GM19099 (cell line): ENCODE data around the gene MAT2B.

ENCODE experiments used
- POLR2A ChIP-seq: IDR thresholded peaks from 3 replicates; pipeline ENCODE4 v1.6.1; 2011; ENCODE audit warnings: low read depth; ENCODE audit not compliant: insufficient read length; ENCODE audit errors: extremely low read depth

MAT2B gene

DNA sequence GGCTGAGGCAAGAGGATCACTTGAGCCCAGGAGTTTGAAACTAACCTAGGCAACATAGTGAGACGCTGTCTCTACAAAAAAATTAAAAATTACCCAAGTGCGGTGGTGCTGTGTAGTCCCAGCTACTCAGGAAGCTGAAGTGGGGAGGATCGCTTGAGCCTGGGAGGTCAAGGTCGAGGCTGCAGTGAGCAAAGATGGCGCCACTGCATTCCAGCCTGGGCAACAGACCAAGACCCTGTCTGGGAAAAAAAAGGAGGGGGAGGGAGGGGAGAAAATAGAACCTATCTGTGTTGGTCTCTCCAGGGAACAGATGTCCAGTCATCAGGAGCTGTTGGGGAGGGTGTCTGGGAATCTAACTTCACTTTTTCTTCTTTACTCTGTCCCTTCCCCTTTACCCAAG is 24.3 kb downstream of the MAT2B start:
- no peak for TF ChIP-seq POLR2A

DNA sequence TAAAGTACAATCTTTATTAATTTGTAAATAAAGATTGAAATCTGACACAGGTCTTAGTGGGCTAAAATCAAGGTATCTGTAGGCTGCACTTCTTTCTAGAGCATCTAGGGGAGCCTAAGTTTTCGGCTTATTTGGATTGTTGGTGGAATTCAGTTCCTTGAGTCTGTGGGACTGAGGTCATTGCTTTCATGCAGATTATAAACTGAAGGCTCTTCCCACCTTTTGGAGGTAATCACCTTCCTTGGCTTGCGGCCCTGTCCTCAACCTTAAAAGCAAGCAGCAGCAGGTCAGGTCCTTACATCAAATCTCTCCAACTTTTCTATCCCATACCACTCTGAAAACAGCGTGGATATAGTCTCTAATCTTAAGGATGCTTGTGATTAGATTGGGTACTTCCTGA is 25.9 kb downstream of the MAT2B start:
- no peak for TF ChIP-seq POLR2A

DNA sequence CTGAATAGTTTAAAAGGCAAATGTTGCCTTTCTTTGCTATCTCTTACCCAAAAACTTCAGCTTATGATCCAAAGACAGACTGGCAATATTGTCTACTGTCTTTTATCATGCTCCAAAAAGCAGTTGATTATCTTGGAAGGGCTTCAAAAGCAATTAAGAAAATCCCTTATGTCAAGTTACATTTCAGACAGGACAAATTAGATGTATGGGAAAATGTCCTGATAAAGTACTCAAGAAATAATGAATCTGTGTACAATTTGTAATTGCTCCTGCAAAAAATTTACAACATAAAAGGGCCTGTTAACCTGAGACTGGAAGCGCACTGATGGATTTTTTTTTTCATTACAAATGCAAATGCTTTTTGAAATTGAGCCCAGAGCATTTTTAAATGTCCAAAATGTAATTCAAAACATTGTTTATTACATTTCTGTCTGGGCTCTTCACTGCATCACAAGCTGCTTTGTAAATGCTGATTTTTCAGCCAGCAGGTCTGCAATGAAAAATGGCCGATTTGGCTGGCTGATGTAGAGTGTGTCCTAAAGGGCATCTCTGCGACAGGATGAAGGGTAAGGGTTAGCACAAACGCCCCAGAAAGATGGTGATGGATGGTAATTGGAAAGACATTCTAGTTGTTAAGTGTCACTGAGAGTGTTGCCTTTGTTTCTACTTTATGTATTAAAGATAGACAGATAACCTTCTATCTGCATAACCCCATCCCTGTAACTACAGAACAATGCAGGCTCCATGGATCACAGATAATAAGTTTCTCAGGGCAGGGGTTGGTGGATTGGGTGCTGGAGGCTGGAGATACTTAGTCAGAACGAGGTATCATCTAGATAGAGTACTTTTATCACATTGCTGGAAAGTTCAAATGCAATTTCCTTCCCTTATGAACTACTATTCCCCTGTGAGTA is 27.0 kb downstream of the MAT2B start:
- no peak for TF ChIP-seq POLR2A

DNA sequence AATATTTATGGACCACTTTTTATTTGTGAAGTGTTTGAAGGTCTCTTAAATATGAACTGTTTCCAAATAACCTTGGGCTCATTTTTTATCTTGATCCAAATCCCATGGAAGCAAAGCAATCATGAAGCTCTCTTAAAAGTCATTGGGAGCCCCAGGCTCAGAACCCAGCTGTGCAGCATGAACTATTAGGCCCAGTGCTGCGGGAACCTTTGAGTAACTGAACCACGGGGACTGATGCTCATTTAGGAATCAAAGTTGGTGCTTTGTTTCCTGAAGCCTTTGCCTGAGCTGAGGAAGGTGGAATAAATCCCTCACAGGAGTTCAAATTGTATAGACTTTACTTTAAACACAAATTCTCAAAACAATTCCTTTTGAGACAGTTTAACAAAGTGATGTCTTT is 27.8 kb downstream of the MAT2B start:
- no peak for TF ChIP-seq POLR2A

DNA sequence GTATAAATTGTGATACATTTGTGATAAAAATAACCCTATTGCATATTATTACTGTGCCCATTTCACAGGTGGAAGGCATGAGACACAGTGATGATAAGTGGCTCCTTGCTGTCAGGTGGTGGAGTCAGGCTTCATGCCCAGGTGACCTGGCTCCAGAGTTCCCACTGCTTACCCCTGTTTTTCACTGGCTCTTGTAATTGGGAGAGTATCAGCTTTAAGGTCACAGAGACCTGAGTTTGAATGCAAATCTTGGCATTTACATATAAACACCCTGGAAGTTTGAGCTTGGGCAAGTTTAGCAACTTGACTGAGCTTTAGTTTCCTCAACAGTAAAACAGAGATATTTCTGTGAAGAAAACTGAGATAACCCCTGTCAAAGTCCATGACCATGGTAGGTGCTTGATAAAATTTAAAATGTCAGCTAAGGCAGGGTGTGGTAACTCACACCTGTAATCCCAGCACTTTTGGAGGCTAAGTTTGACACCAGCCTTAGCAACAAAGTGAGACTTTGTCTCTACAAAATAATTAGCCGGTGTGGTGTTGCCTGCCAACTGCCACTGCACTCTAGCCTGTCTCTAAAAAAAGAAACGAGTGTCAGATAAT is 29.2 kb downstream of the MAT2B start:
- TF ChIP-seq POLR2A: no peak

DNA sequence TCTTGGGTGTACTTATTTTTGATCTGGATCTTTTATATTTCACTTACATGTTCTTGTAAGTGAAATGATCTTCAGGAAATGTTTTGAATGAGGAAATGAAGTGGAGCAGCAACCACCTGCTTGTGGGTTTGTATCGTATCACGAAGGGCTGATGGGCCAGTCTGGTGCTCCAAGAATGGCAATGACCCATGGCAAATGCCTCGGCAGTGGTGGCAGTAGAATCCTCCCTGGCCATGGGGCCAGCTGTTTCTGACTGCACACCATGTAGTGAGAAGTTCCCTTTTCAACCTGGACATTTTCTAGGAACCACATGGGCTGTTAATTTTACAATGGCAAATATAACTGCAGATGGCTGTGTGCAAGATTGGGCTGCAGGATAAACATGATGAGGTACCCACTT is 29.9 kb downstream of the MAT2B start:
- no peak for TF ChIP-seq POLR2A

DNA sequence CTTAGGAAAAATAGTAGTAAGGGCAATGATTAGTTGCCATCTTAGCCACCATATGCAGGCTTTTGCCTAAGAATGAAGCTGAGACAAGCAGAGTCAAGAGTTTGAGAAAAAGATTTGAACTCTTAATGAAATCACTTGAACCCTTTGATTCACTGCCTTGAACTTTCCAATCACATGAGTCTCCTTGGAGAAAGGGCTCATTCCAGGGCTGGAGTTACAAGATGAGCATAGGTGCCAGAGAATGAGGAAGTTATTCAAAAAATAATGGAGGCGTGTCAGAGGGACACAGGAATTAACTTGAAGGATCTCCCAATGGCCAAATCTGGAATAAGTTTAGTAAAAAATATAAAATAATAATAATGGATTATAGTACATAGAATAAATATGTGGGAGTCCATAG is 35.3 kb downstream of the MAT2B start:
- no peak for TF ChIP-seq POLR2A

DNA sequence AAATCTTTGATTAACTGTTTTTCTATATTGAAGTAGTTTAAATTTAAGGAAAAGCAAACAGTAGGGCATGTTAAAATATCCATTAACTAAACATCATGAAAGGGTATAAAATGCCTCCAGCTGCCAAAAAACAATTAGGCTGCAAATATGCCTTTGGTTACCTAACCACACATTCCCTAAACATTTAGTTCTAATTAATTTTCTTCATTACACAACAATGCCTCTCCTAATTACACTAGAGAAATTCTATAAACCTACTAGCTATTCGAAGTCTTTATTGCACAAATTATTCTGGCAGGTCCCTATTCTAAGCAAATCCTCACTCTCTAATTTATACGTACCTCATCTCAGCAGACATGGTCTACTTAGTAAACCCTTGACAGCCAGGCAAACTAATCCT is 37.4 kb downstream of the MAT2B start:
- no peak for TF ChIP-seq POLR2A

DNA sequence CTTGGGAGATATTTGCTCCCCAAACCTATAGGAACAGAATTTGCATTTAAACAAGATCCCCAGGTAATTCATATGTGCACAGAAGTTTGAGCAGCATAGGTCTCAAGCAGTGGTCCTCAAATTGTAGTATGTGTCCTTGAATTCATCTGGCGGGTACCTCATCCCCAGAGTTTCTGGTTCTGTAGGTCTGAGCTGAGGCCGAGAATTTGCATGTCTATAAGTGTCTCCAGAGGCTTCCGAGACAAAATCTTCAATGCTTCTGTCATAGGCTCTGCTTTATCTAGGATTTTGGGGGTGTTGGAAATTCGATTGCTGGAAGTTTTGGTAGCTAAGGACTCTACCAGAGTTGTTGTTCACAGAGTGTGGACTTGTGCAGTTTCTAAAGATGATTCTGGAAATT is 38.6 kb downstream of the MAT2B start:
- no peak for TF ChIP-seq POLR2A

DNA sequence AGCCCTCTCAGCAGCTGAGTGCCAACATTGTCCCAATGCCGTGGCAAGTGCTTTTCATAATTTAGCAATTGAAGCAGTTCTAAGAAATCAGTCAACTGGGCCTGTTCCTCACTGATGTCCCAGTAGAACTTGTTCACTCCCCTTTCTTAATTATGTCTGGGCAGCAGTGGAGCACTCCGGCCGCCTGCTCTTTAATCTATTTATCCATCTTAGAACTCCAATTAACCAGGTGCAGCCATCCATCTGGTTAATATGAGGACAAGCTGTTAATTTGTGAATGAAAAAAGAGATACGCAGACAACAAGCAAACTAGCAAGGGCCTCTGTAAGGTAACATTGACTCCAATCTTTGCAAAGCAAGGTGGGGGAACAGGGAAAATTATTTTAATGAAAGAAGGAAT is 39.4 kb downstream of the MAT2B start:
- TF ChIP-seq POLR2A: no peak

DNA sequence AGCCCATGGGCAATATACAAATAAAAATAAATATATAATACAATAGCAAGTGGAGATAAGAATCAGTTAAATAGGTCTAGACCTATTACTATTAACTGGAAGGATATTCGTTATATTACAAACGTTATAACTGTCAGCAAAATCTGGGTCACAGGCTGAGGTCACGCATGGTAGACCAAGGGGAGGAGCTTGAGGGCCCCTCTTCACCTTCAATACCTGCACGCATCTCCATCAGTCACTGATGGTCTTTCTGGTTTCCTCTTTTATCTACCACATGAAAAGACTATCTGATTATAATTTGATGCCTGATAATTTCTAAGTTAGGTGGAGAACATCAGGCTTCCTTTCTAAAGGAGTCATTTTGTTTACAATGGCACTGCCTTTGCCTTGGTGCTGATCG is 43.2 kb downstream of the MAT2B start:
- no peak for TF ChIP-seq POLR2A

DNA sequence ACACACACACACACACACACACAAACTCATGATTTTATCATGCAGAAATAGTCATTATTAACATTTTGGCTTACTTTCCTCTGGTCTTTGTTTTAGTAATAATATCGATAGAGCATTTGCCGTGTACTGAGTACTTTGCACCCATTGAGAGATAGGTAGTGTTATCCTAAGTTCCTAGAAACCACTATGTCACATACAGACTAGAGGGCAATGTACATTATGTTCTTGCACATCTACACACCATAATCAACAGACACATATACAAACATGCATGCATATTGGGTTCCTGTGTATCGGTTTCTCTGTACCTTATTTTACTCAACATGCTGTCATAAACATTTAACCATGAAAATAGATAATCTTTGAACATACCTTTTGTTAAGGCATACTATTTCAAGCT is 45.7 kb downstream of the MAT2B start:
- no peak for TF ChIP-seq POLR2A

DNA sequence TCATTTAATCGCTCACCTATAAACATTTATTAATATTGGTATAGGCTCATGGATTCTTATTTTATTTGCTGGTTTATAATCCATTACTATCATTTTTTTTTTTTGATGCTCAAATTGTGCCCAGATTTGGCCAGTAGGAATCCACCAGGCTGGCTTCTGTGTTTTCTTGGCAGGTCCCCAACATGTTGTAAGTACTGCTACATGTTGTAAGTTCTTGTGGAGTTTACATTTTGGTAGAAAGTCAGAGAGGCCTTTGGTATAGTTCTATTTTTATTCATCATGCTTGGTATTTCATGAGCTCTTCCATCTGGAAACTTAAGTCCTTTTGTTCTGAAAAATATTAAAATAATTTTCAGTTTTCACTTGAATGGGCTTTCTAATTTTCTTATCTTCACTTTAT is 47.1 kb downstream of the MAT2B start:
- TF ChIP-seq POLR2A: no peak

DNA sequence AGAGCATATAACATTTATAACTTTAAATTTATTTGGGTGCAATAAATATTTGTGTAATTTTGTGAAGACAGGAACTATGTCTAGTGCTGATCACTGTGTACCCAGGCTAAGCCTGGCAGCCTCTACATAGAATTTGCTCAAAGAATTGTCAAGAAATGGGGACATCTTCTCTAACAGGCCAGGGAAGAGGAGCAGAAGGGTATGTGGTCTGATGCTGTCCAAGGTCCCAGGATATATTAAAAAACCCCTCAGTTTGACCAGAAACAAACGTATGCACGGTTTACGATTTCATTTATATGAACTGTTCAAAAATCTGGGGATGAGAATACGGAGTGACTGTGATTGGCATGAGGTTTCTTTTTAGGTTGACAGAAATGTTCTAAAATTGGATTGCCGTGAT is 55.9 kb downstream of the MAT2B start:
- TF ChIP-seq POLR2A: no peak

DNA sequence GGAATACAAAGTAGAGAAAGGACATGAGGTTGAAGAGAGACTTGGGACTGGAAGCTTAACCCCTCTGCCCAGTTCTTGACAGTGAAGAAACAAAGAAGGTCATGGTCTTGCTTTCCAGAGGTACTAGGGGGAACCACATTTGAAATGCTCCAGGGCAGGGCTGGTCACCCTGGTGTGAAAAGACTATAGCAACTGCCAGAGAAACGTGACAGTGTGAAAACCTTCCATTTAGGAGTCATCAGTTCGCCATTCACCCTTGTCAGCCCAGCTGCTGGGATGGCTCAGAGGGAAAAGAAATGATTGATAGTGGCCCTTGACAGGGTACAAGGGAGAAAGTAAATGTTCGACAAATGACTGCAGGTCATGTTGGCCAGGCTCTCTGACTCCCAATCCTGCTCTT is 56.7 kb downstream of the MAT2B start:
- TF ChIP-seq POLR2A: no peak

DNA sequence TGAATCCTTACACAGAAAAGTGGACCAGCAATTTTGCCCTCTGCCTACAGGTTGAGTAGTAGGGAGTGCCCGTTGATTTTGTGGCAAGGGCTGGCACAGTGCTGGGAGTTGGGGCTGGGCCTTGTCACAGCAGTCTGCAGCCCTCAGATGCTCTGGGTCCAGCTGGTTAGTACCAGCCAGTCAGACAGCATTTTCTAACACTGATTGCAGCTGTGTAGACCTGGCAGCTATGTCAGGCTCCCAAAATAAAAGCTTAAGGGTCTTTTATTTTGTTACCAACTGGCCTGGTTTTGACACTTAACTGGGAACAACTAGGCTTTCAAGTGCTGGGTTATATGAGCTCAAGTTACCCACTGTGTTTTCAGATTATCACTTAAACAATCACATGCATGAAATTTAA is 57.7 kb downstream of the MAT2B start:
- no peak for TF ChIP-seq POLR2A

DNA sequence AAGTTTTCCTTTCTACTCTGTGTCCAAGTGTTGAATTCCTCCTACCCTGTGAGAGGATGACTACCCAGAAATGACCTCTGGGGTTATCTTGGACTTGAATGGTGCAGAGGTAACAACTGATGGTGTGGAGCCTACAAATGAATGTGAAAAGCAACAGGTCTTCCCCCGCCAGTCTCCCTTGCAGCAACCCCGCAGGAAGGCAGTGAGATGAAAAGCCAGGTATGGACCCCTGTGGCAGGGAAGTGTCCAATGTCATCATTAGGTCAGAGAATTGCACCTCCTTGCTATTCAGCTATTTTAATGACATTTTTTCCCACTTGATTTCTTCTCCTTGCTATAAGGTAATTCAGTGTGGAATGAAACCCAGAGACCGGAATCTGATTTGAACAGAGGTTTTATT is 58.5 kb downstream of the MAT2B start:
- TF ChIP-seq POLR2A: no peak

DNA sequence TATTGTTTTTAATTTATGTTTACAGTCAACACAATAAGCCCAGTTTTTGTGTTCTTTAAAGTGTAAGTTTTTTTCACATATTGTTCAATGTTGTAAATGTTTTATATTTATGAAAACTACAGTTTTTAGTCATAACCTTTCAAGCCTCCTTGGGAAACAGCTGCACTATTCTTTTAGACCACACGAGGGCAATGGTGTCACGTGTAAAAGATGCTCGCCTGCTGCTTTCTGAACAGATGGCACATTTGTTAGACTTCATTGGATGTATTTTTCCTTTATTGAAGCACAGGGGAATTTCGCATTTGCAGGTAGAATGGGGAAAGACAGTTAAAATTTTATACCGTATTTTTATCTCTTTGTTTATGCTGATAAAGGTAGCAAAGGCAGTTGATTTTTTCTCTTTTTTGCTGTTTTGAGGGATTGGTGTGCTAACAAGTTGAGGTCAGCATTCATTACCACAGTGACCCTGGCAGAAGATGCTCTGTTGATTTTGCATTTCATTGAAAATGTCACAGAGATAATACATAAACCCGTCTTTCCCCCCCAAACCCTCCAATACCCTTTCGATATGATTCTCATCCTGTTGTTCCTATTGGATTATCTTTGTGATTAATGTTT is 59.0 kb downstream of the MAT2B start:
- no peak for TF ChIP-seq POLR2A
